Epithelial cell of prostate (primary cell): Measurements from ENCODE around the gene AKT1.

ENCODE experiments used
- DNase-seq: peaks from one replicate; pipeline ENCODE4 v3.0.0-alpha.2; 2011; ENCODE audit warnings: low read depth, low spot score
- H3K27ac ChIP-seq: fragments of 450-650 bp; 2 replicates; pipeline ENCODE4 v1.5.1; 2017; ENCODE audit warnings: mild to moderate bottlenecking

Gene AKT1

DNA sequence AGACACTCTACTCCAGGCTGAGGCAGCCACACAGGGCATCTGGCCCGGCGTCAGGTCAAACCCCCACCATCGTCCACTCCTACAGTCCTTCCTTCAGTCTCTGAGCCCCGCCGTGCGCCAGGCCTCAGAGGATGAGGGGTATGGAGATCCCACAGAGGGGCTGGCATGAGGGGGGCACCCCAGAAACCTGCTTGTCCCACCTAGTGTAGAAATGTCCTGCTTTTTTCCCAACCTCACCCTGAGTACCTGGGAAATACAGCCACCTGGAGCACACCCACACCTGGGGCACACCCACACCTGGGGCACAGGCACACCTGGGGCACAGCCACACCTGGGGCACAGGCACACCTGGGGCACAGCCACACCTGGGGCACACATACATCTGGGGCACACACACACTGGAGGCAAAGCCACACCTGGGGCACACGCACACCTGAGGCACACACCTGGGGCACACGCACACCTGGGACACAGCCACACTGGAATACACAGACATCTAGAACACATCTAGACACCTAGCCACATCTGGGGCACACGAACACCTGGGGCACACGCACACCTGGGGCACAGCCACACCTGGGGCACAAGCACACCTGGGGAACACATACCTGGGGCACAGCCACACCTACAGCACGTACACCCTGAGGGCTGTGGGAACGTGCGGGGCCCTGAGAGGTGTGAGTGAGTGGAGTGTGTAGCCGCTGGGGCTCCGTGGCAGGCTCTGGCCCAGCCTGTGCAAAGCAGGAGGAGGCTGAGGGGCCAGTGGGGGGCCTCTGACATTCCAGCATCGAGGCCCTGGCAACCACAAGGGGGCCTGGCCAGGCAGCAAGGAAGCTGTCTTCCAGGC lies 18.4 kb downstream of the AKT1 start:
- H3K27ac ChIP-seq, result no peak overlapping the region
- no peak for DNase-seq

DNA sequence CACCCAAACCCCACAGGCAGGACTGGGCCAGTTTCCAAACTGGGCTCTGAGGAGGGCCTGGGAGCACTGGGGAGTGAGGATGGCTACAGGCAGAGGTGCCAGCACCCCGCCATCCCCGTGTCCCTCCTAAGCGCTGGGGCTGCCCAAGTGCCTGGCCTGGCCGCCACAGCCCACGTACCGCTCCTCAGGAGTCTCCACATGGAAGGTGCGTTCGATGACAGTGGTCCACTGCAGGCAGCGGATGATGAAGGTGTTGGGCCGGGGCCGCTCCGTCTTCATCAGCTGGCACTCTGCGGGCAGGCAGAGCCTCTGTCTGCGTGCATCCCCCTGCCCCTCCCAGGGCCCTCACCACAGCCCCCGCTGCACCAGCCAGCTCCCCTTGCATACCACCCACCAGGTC lies 19.1 kb downstream of the AKT1 start:
- DNase-seq, result no peak
- no peak overlapping the region for H3K27ac ChIP-seq

DNA sequence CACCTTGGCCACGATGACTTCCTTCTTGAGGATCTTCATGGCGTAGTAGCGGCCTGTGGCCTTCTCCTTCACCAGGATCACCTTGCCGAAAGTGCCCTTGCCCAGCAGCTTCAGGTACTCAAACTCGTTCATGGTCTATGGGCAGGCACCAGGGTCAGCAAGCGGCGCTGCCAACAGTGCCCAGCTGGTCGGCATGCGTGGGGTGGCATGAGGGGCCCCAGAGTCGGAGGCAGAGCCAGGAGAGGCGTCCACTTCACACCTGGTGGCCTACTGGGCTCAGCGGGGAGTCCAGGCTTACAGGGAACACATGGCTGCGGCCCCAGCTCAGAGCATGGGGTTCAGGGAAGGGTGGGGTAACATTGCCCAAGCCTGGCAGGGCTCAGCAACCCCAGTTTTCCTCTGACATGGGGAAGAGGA lies 20.5 kb downstream of the AKT1 start:
- no peak overlapping the region for H3K27ac ChIP-seq
- DNase-seq, result no peak

DNA sequence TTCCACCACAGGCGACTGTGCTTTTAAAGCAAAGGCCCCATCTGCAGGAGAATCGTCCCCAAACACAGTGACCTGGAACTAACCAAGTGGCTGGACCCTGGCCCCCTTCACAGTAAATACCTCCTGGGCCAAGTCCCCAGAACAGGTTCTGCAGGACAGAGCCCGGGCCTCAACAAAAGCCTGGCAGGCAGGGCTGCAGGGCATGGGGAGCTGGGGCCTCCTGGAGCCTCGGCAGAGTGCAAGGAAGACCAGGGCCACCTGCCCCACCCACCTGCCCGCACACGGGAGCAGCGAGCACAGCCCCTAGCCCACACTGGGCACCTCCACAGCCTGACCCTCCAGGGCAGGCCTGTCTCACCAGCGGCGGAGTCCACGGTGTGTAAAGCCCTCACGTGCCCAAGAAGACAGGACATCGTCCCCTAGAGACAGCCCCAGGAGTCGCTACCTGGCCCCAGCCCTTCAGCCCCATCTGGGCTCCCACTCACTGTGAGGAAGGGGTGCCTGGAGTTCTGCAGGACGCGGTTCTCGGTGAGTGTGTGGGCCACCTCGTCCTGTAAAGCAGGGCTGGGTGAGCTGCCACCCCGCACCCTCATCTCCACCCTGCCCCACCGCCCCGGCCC lies 21.0 kb downstream of the AKT1 start:
- no peak for DNase-seq
- H3K27ac ChIP-seq, result no peak overlapping the region

DNA sequence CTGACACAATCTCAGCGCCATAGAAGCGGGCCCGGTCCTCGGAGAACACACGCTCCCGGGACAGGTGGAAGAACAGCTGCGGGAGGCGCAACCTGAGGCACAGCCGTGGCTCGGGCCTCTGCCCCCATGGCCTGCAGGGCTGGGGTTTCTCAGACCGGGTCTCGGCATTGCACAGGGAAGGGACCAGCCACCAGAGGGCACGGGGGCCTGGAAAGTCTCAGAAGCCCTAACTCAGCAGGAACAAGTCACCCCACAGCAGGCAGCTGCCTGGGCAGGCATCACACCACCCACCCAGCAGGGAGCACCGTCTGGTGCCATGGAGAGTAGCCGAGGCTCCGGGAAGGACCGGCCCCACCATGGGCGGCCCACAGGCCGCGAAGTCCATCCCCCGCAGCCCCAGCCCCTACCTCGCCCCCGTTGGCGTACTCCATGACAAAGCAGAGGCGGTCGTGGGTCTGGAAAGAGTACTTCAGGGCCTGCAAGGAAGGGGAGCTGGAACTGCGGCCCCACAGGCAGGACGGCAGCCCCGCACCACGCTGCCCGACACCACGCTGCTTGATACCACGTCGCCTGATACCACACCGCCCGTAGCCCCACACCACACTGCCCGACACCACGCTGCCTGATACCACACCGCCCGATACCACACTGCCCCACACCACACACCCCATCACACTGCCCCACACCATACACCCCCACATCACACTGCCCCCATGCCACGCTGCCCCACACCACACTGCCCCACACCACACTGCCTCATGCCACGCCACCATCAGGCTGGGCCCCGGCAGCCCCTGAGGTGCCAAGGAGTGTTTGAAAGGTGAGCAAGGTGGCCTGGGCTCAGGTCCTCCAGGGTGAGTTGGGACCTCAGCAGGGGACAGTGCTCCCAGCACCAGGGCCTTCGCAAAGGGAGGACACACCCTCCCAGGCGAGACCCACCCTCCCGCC lies 21.8 kb downstream of the AKT1 start:
- no peak for DNase-seq
- H3K27ac ChIP-seq, result no peak overlapping the region

DNA sequence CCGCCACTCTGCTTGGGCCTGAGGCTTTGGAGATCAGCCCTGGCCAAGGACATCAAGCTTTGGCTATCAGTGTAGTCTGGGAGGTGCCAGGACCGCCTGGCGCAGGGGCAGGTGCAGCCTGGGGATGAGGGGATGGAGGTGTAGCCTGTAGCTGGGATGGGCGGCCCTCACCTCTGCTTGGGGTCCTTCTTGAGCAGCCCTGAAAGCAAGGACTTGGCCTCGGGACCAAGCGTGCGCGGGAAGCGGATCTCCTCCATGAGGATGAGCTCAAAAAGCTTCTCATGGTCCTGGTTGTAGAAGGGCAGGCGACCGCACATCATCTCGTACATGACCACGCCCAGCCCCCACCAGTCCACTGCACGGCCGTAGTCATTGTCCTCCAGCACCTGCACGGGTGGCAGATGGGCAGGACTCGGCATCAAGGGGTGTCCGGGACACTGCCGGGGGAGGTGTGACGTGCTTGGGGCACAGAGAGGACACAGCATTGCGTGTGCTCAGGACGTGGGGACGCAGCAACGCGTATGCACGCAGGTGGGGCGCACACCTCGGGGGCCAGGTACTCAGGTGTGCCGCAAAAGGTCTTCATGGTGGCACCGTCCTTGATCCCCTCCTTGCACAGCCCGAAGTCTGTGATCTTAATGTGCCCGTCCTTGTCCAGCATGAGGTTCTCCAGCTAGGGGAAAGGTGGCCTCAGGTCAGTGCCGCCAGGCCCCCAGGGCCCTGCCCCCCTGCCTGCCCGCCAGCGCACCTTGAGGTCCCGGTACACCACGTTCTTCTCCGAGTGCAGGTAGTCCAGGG lies 22.6 kb downstream of the AKT1 start:
- H3K27ac ChIP-seq, result no peak overlapping the region
- no peak for DNase-seq

DNA sequence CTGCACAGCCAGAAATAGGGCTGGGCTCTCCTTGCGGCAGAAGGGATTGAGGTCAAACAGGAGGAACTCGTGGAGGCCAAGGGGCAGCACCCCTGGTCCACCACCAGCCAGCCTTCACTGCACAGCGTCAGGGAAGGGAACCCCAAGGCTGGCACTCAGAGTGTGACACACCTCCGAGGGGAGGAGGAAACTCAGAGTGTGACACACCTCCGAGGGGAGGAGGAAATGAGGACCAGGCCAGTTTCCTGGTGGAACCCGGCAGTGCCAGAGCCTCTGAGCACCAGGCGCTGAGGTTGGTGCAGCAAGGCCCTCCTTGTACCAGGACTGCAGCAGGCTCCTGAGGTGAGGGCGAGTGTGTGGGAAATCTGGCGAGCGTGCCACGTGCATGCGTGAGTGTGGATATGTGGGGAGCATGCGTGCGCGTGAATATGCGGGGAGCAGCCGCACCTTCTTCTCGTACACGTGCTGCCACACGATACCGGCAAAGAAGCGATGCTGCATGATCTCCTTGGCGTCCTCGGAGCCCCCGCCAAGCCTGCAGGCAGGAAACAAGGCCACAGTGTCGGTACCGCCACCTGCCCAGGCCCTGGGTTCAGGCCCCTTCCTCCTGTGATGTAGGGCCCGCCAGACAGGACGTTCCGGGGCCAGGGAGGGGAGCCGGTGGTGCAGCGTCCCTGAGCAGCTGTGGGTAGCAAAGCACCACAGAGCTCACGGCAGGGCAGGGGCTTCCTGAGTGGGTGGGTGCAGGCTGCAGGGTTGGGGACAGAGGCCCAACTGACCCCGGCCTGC lies 23.4 kb downstream of the AKT1 start:
- H3K27ac ChIP-seq, result no peak overlapping the region
- DNase-seq, result no peak

DNA sequence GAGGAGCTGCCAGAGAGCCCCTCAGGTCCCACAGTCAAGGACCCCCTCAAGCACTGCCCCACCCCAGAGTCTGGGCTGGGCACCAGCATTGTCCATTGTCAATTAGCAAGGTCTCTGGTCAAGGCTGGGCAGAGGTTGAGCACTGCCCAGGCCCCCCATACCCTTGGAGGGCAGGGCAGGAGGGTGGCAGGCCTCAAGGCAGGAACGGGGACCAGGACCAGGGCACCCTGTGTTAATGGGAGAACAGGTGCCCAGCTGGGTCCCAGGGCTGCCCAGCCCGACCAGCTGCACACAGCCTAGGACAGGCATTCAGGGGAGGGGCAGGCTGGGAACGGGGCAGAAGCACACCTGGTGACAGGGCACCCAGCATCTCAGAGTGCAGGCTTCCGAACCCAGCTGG lies 24.2 kb downstream of the AKT1 start:
- no peak overlapping the region for H3K27ac ChIP-seq

DNA sequence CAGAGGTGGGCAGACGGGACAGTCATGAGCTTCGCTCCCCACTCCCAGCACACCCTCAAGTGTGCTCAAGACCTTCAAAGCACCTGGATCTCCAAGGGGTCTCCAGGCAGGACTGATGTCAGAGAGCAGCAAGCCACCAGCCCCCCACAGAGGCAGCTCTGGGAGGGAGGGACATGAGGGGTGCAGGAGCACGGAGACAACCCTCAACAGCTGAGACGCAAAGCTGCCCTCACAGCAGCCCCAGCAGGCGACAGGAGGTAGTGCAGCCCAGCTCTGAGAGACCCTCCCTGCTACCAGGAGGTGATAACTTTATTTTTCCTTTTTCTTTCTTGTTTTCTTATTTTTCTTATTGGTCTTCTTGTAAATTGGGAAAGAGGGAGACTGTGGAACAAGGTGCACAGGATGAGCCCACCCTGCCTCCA lies 24.7 kb downstream of the AKT1 start:
- DNase-seq, result no peak
- no peak overlapping the region for H3K27ac ChIP-seq

More for the DNA sequence above, 24.2 kb downstream of the AKT1 start:
- no peak for DNase-seq

DNA sequence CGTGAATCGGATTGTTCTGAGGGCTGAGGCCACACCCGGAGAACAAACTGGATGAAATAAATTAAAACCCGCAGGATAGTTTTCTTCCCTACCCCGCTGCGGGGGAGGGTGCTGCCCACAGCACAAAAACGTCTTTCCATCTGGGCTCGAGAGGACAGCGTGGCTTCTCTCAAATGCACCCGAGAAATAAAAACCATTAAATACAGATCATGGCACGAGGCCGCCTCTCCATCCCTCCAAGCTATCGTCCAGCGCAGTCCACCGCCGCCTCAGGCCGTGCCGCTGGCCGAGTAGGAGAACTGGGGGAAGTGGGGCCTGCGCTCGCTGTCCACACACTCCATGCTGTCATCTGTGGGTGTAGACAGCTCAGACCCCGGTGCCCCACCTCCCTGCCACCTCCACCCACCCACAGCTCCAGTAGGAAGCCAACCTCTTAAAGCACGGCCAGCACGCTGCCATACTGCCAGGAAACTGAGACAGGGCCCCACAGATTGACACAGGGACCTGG lies 25.4 kb downstream of the AKT1 start:
- H3K27ac ChIP-seq, result no peak overlapping the region
- DNase-seq, result no peak

DNA sequence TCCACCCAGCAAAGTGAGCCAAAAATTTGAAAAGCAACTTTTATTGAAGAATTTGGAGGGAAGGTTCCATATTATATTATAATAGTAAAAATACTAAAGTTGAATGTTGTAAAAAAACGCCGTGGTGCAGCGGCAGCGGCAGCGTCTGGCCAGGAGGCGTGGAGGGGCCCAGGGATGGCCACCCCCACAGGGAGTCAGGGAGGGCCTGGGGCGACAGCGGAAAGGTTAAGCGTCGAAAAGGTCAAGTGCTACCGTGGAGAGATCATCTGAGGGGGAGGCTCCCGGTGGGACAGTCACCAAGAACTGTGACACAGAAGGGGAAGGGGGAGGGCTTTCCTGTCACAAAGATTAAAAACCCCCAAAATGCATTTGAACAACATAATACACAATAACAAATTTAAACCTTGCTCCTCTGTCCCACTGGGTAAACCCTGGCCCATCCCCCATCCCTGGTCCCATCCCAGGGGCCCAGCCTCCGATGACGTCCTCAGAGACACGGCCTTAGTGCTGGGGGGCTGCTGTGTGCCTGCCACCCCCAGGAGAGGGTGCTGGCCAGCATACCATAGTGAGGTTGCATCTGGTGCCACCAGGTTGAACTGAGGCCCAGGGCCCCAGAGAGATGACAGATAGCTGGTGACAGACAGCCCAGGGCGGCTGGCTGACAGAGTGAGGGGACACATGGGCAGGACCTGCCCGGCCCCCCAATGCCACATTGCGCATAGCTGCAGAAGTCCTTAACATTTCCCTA lies 26.1 kb downstream of the AKT1 start:
- no peak for DNase-seq
- H3K27ac ChIP-seq, result no peak overlapping the region

DNA sequence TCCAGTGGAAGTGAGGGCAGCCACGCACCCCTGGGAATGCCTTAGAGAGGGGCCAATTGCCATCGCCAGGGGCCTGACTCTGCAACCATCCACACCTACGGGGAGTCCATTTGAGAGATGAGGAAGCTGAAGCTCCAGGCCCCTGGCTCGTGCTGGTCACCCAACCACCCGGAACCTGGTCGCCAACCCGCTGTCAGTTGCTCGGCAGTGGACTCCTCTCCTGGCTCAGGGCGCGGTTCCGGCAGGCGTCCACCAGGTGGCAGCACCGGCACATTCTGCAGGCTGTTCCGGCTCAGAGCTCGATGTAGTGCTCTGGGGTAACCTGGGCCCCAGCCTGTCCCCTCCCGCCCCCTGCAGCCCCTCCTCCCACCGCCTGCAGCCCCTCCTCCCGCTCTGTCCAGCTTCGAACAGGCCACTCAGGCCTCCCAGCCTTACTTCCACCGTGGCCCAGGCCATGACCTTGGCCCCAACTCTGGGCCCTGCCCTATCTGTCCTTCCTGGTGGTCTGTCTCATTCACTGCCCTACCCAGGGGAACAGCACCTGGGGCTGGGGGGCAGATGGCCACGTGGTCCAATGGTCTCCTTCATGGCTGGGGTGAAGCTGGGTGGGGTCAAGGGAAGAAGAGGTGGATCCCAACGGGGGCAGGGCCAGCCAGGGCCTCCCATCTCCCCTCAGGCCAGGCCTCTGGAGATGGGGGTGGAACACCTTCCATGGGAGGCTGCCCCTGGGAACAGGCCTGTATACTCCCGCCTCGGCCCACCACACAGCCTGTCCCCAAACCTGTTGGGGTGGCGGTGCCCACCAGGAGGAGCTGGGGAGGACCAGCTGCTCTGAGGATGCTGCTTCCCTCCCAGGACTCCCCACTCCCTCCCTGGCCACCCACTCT lies 26.9 kb downstream of the AKT1 start:
- no peak overlapping the region for H3K27ac ChIP-seq
- peak; percentile 12 for DNase-seq

DNA sequence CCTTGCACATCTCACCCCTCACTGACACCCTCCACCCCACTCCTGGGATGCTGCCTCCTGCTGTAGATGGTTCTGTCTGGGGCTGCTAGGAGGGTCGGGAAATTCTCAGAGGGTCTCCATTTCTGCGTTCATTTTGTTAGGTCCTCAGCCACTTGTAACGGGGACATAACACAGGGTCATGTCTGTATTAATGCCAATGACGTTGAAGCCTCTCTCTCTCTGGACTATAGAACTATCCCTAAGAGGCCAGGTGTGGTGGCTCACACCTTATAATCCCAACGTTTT lies 28.0 kb downstream of the AKT1 start:
- DNase-seq, result no peak
- H3K27ac ChIP-seq, result no peak overlapping the region

DNA sequence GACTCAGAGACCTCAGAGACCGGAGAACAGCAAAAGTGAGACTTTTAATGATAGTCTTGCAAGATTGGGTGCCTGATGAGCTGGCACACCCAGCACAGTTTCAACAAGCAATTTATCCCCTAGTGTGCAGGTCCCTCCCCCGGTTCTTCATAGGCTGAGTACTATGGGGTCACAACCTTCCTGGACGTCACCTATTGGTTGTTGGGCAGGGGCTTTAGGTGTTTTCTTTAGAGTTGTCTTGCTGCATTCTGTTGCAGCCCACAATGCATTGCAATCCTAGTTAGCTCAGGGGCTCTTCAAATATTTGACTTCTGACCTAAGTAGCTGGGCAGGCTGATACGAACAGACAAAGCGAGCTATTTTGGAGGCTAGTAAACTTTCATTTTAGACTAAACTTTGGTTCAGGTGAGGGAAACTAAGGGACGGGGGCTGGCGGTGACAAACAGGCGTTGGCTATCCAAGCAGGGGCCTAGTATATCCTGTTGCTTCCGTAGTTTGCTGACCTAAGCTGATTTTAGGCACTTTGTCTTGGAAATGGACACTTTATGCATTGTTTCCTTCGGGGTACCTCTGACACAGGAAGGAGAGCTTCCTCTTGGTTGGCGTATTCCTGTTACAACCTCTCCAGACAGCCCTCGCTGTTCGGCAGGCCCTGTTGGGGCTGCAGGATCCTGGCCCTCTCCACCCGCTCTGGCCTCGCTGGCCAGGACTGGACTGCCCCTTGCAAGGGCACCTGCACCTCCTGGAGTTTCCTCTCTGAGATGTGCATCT lies 28.5 kb downstream of the AKT1 start:
- DNase-seq, result no peak
- no peak overlapping the region for H3K27ac ChIP-seq

DNA sequence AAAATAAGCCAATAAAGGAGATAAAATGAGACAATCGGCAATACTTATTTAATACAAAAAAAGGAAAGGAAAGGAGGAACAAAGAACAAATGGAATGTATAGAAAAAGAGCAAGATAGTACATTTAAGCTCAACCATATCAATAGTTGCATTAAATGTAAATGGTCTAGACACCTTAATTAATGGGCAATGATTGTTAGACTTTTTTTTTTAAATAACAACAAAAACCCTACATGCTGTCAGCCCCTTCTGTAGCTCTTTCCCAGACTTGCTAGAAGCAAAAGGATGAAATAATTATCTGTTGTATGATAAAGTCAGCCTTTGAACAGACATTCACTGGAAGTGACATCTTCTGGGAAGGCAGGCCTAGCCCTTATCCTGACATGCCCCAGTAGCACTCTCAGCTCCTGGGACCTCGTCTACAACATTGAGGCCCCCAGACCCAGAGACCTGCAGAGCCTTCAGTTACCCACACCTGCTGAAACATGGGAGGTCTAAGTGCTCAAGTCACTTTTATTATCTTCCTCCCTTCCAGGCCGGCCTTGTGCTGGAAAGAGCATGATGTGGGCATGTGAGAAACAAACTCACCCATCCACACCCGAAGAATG lies 29.2 kb downstream of the AKT1 start:
- no peak for DNase-seq
- no peak overlapping the region for H3K27ac ChIP-seq

DNA sequence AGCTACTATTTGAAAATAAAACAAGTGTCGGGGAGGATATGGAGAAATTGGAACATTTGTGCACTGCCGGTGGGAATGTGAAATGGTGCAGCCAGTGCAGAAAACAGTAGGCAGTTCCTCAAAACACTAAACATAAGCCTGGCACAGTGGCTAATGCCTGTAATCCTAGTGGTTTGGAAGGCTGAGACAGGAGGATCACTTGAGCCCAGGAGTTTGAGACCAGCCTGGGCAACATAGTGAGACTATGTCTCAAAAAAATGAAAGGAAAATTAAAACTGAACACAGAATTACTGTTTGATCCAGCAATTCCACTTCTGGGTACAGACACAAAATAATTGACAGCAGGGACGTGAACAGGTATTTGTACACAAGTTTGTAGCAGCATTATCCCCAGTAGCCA lies 30.0 kb downstream of the AKT1 start:
- H3K27ac ChIP-seq, result no peak overlapping the region
- DNase-seq, result no peak
